Stimulated activated naive B cell treated with anti-CD40 and anti-IgM and Interleukin-4, amounts not matched to agents 10 μg/mL and 1 μg/mL and 100 μg/mL, for 72 hours (primary cell): ENCODE data around the gene STC2.

Source experiments
- ATAC-seq, 2 donors: fragments of 150-1000 bp; cut with Tn5 transposase; replicated peaks; 2 replicates each; pipeline ENCODE4 v1.10.0; 2021; ENCODE audit warnings: moderate library complexity in 1 of 2
- DNase-seq: peaks from one replicate; pipeline ENCODE4 v3.0.0; 2021
- H3K27ac Mint-ChIP-seq: one replicate; pipeline ENCODE4 v1.8.0; 2022; ENCODE audit warnings: mild to moderate bottlenecking, mixed read lengths
- H3K27me3 Mint-ChIP-seq, 2 donors: one replicate each; pipeline ENCODE4 v1.8.0; 2022; ENCODE audit warnings: mixed read lengths in 2 of 2
- H3K36me3 Mint-ChIP-seq, 2 donors: one replicate each; pipeline ENCODE4 v1.8.0; 2022; ENCODE audit warnings: mixed read lengths in 2 of 2, mild to moderate bottlenecking in 1 of 2
- H3K4me1 Mint-ChIP-seq, 2 donors: one replicate each; pipeline ENCODE4 v1.8.0; 2022; ENCODE audit warnings: mixed read lengths in 2 of 2, mild to moderate bottlenecking in 1 of 2
- H3K4me3 Mint-ChIP-seq, 2 donors: one replicate each; pipeline ENCODE4 v1.8.0; 2022; ENCODE audit warnings: mild to moderate bottlenecking in 2 of 2, mixed read lengths in 2 of 2, moderate library complexity in 1 of 2
- H3K9me3 Mint-ChIP-seq, 2 donors: one replicate each; pipeline ENCODE4 v1.8.0; 2022; ENCODE audit warnings: mixed read lengths in 2 of 2, mild to moderate bottlenecking in 1 of 2

Gene STC2

GRCh38 chr5:173311818-173312585 is 16.2 kb downstream of the STC2 start:
- no peak overlapping the region for H3K27ac Mint-ChIP-seq
- no peaks in the 10 kb centered on the region for H3K4me1 Mint-ChIP-seq
- no peak overlapping the region for H3K4me3 Mint-ChIP-seq
- H3K27me3 Mint-ChIP-seq: peaks cover 60 to 65% of the 10 kb centered on the region in 2 donors
- ATAC-seq: no peak
- DNase-seq: no peak
- peaks cover 4 to 5% of the 10 kb centered on the region in 2 donors for H3K9me3 Mint-ChIP-seq
- H3K36me3 Mint-ChIP-seq: no peaks in the 10 kb centered on the region

GRCh38 chr5:173310861-173311785 is 17.1 kb downstream of the STC2 start:
- Mint-ChIP-seq H3K9me3 (peaks cover 4 to 5% of the 10 kb centered on the region in 2 donors), H3K4me3 (no peak overlapping the region), H3K27ac (peak overlapping the region; percentile 11), H3K36me3 (no peaks in the 10 kb centered on the region), H3K4me1 (no peaks in the 10 kb centered on the region), H3K27me3 (peaks cover 58 to 62% of the 10 kb centered on the region in 2 donors)
- DNase-seq (no peak), ATAC-seq (no peak)

GRCh38 chr5:173310218-173310769 is 17.9 kb downstream of the STC2 start:
- Mint-ChIP-seq H3K4me1 (no peaks in the 10 kb centered on the region), H3K27ac (no peak overlapping the region), H3K27me3 (peaks cover 50 to 57% of the 10 kb centered on the region in 2 donors), H3K9me3 (peaks cover 4 to 5% of the 10 kb centered on the region in 2 donors), H3K4me3 (no peak overlapping the region), H3K36me3 (no peaks in the 10 kb centered on the region)
- DNase-seq (no peak), ATAC-seq (no peak)

- no peak for DNase-seq
- H3K4me1 Mint-ChIP-seq: no peaks in the 10 kb centered on the region
- H3K4me3 Mint-ChIP-seq: no peak overlapping the region
- peaks cover 4 to 5% of the 10 kb centered on the region in 2 donors for H3K9me3 Mint-ChIP-seq
- H3K27ac Mint-ChIP-seq: no peak overlapping the region
- ATAC-seq: no peak
- H3K27me3 Mint-ChIP-seq: peaks cover 46 to 51% of the 10 kb centered on the region in 2 donors
- no peaks in the 10 kb centered on the region for H3K36me3 Mint-ChIP-seq
Observed at GRCh38 chr5:173309731-173310130, 18.5 kb downstream of the STC2 start.

- ATAC-seq: no peak
- Mint-ChIP-seq H3K36me3 (no peaks in the 10 kb centered on the region), H3K9me3 (peaks cover 4 to 5% of the 10 kb centered on the region in 2 donors), H3K27ac (no peak overlapping the region), H3K4me3 (no peak overlapping the region), H3K4me1 (no peaks in the 10 kb centered on the region), H3K27me3 (peaks cover 45 to 48% of the 10 kb centered on the region in 2 donors)
- no peak for DNase-seq
Observed at GRCh38 chr5:173308226-173308625, 20.0 kb downstream of the STC2 start.

- ATAC-seq: no peak
- Mint-ChIP-seq H3K27ac (no peak overlapping the region), H3K4me1 (no peaks in the 10 kb centered on the region), H3K27me3 (peaks cover 44 to 48% of the 10 kb centered on the region in 2 donors), H3K36me3 (no peaks in the 10 kb centered on the region), H3K4me3 (no peak overlapping the region), H3K9me3 (peaks cover 4 to 5% of the 10 kb centered on the region in 2 donors)
- DNase-seq: no peak
Observed at GRCh38 chr5:173307695-173308094, 20.5 kb downstream of the STC2 start.

GRCh38 chr5:173306695-173307094 is 21.5 kb downstream of the STC2 start:
- H3K36me3 Mint-ChIP-seq: no peaks in the 10 kb centered on the region
- peaks cover 4 to 5% of the 10 kb centered on the region in 2 donors for H3K9me3 Mint-ChIP-seq
- no peaks in the 10 kb centered on the region for H3K4me1 Mint-ChIP-seq
- no peak overlapping the region for H3K27ac Mint-ChIP-seq
- DNase-seq: no peak
- H3K27me3 Mint-ChIP-seq: peaks cover 45 to 48% of the 10 kb centered on the region in 2 donors
- ATAC-seq: no peak
- no peak overlapping the region for H3K4me3 Mint-ChIP-seq

- Mint-ChIP-seq H3K27me3 (peaks cover 31 to 36% of the 10 kb centered on the region in 2 donors), H3K9me3 (peaks cover 4 to 5% of the 10 kb centered on the region in 2 donors), H3K4me3 (no peak overlapping the region), H3K36me3 (no peaks in the 10 kb centered on the region), H3K4me1 (no peaks in the 10 kb centered on the region), H3K27ac (no peak overlapping the region)
- no peak for DNase-seq
- ATAC-seq: no peak
Observed at GRCh38 chr5:173304591-173304988, 23.6 kb downstream of the STC2 start.

GRCh38 chr5:173303878-173304590 is 24.2 kb downstream of the STC2 start:
- H3K9me3 Mint-ChIP-seq: peaks cover 4 to 5% of the 10 kb centered on the region in 2 donors
- DNase-seq (no peak), ATAC-seq (no peak)
- no peaks in the 10 kb centered on the region for H3K4me1 Mint-ChIP-seq
- no peak overlapping the region for H3K27ac Mint-ChIP-seq
- H3K4me3 Mint-ChIP-seq: no peak overlapping the region
- no peaks in the 10 kb centered on the region for H3K36me3 Mint-ChIP-seq
- H3K27me3 Mint-ChIP-seq: peaks cover 29 to 33% of the 10 kb centered on the region in 2 donors

GRCh38 chr5:173302546-173303155 is 25.6 kb downstream of the STC2 start:
- Mint-ChIP-seq H3K4me1 (no peaks in the 10 kb centered on the region), H3K4me3 (no peak overlapping the region), H3K27ac (no peak overlapping the region), H3K36me3 (no peaks in the 10 kb centered on the region), H3K27me3 (peaks cover 33 to 34% of the 10 kb centered on the region in 2 donors), H3K9me3 (peaks cover under 1 to 2% of the 10 kb centered on the region in 2 donors)
- no peak for DNase-seq
- no peak for ATAC-seq

- Mint-ChIP-seq H3K36me3 (no peaks in the 10 kb centered on the region), H3K27me3 (peaks cover 32 to 33% of the 10 kb centered on the region in 2 donors), H3K4me3 (no peak overlapping the region), H3K27ac (no peak overlapping the region), H3K9me3 (no peaks in the 10 kb centered on the region), H3K4me1 (no peaks in the 10 kb centered on the region)
- no peak for ATAC-seq
- no peak for DNase-seq
Observed at GRCh38 chr5:173301695-173302545, 26.3 kb downstream of the STC2 start.

- Mint-ChIP-seq H3K27me3 (peaks cover 25 to 33% of the 10 kb centered on the region in 2 donors), H3K9me3 (no peaks in the 10 kb centered on the region), H3K4me3 (no peak overlapping the region), H3K4me1 (no peaks in the 10 kb centered on the region), H3K36me3 (no peaks in the 10 kb centered on the region), H3K27ac (no peak overlapping the region)
- ATAC-seq (no peak), DNase-seq (no peak)
Observed at GRCh38 chr5:173300389-173301047, 27.7 kb downstream of the STC2 start.
